GM19452 (cell line): ENCODE results near the gene SLFNL1.

Experiments
- ATAC-seq: cut with Tn5 transposase; IDR thresholded peaks from one replicate; pipeline ENCODE4 v1.9.1; 2021; ENCODE audit not compliant: unreplicated experiment

SLFNL1 gene

GRCh38 chr1:41021526-41022308, at the start of gene SLFNL1:
Gene SLFNL1, minus strand, starts transcription at chr1:41021725. Its CDS starts 1,065 bp downstream, at chr1:41020660.
- no peak for ATAC-seq

- ATAC-seq = no peak
These were observed 35.4 kb upstream of the SLFNL1 start for GRCh38 chr1:41056907-41057306.

- no peak for ATAC-seq
These were observed 31.8 kb upstream of the SLFNL1 start for GRCh38 chr1:41053316-41053715.

- ATAC-seq = no peak
These were observed 29.5 kb upstream of the SLFNL1 start for GRCh38 chr1:41051022-41051421.

GRCh38 chr1:41048540-41048939, 27.0 kb upstream of the SLFNL1 start:
- ATAC-seq = no peak

- ATAC-seq = no peak
These were observed 24.8 kb upstream of the SLFNL1 start for GRCh38 chr1:41046347-41046775.

- no peak for ATAC-seq
These were observed 24.2 kb upstream of the SLFNL1 start for GRCh38 chr1:41045740-41046139.

- ATAC-seq = no peak
These were observed 22.7 kb upstream of the SLFNL1 start for GRCh38 chr1:41044187-41044586.

- ATAC-seq = no peak
These were observed 20.2 kb upstream of the SLFNL1 start for GRCh38 chr1:41041614-41042270.

- ATAC-seq = no peak
These were observed 16.6 kb upstream of the SLFNL1 start for GRCh38 chr1:41038110-41038509.

GRCh38 chr1:41037116-41037903, 15.8 kb upstream of the SLFNL1 start:
- no peak for ATAC-seq

- ATAC-seq = no peak
These were observed 11.7 kb upstream of the SLFNL1 start for GRCh38 chr1:41033272-41033671.

- ATAC-seq = no peak
These were observed 10.6 kb upstream of the SLFNL1 start for GRCh38 chr1:41032147-41032546.

- no peak for ATAC-seq
These were observed 9.5 kb upstream of the SLFNL1 start for GRCh38 chr1:41030872-41031616.

- ATAC-seq = no peak
These were observed 6.6 kb upstream of the SLFNL1 start for GRCh38 chr1:41028034-41028642.

- no peak for ATAC-seq
These were observed 4.7 kb upstream of the SLFNL1 start for GRCh38 chr1:41025979-41026819.

- ATAC-seq = no peak
These were observed 3.4 kb upstream of the SLFNL1 start for GRCh38 chr1:41024953-41025352.

- no peak for ATAC-seq
These were observed 1.9 kb upstream of the SLFNL1 start for GRCh38 chr1:41023279-41023990.

- no peak for ATAC-seq
These were observed 899 bp upstream of the SLFNL1 start for GRCh38 chr1:41022424-41022823.
